ENCODE data around the gene GPR137C.

GPR137C gene

DNA sequence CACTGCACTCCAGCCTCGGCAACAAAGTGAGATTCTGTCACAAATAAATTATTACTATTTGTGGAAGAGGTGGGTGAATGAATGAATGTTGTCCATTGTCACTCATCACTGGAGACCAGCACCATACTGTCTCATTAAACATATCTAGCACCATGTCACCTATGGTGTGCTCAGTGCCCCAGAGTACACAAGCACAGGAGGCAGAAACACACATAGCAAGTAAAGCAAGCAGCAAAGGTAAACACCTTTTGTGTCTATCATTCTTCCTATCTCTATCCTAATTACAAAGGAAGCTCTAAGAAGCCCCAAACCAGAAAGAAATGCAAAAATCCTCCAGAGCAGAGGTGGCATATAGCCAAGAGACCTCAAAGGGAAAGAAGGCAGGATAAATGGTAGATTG, 133.5 kb downstream of the GPR137C start:
- DNase-seq, result no peak

All from HCEC 1CT (cell line).